ENCODE measurements around the gene GEMIN2. TPM values are rescaled to one million over a fixed set of nuclear protein-coding genes. Genes with fewer than 3 reads are reported as not detected.
A peak's percentile ranks its signal among the peaks of the same experiment; 100 is the strongest.
"Not testable (repeated sequence)": the region's sequence is repeated elsewhere in the genome, so short reads cannot be mapped to it uniquely, and the experiment has no call there.

The GEMIN2 gene
- total RNA-seq, 3 donors from 2014 or later (not counting 1 experiment from before 2014, with no cell fraction given) = 8.4 to 12.8 (median 10.0) TPM

- Histone ChIP-seq H3K4me3 (ENCODE audit: low read length) (no peak overlapping the region), H3K4me1 (ENCODE audit: control insufficient read depth, insufficient read depth, low read length) (no peaks in the 10 kb centered on the region), H3K27me3 (ENCODE audit: control insufficient read depth, insufficient read depth, low read length) (no peaks in the 10 kb centered on the region), H3K36me3 (ENCODE audit: control insufficient read depth, insufficient read depth, low read length) (peaks cover 50% of the 10 kb centered on the region), H3K27ac (ENCODE audit: low read length) (no peak overlapping the region), H3K9me3 (ENCODE audit: control insufficient read depth, insufficient read depth, low read length) (no peaks in the 10 kb centered on the region)
- WGBS (ENCODE audit: insufficient coverage) = 100% methylated on average over 1 of the region's 3 CpGs
- intact Hi-C loops (cut with micrococcal nuclease) = no loop called here
- peaks cover 7% of the 10 kb centered on the region for H3K36me3 Mint-ChIP-seq
- DNase-seq (no peak), ATAC-seq (no peak)
- H3K27ac Mint-ChIP-seq = no peak overlapping the region
- TF ChIP-seq, protein P1, sequence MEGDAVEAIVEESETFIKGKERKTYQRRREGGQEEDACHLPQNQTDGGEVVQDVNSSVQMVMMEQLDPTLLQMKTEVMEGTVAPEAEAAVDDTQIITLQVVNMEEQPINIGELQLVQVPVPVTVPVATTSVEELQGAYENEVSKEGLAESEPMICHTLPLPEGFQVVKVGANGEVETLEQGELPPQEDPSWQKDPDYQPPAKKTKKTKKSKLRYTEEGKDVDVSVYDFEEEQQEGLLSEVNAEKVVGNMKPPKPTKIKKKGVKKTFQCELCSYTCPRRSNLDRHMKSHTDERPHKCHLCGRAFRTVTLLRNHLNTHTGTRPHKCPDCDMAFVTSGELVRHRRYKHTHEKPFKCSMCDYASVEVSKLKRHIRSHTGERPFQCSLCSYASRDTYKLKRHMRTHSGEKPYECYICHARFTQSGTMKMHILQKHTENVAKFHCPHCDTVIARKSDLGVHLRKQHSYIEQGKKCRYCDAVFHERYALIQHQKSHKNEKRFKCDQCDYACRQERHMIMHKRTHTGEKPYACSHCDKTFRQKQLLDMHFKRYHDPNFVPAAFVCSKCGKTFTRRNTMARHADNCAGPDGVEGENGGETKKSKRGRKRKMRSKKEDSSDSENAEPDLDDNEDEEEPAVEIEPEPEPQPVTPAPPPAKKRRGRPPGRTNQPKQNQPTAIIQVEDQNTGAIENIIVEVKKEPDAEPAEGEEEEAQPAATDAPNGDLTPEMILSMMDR (IDR thresholded peaks at IDR 0.05) = no peak
- no peaks in the 10 kb centered on the region for H3K9me3 Mint-ChIP-seq
- no peaks in the 10 kb centered on the region for H3K27me3 Mint-ChIP-seq (ENCODE audit: low read depth in 2 of 2)
- no peak overlapping the region for H3K4me3 Mint-ChIP-seq
- no peaks in the 10 kb centered on the region for H3K4me1 Mint-ChIP-seq
Observed at GRCh38 chr14:39122330-39123138, 8.4 kb downstream of the GEMIN2 start.

- peaks cover 28% of the 10 kb centered on the region for H3K36me3 ChIP-seq (ENCODE audit: control insufficient read depth, insufficient read depth, low read length)
- H3K4me3 Mint-ChIP-seq; H3K9me3 Mint-ChIP-seq; H3K27ac Mint-ChIP-seq; DNase-seq; H3K27ac ChIP-seq (ENCODE audit: low read length); H3K27me3 ChIP-seq (ENCODE audit: control insufficient read depth, insufficient read depth, low read length); intact Hi-C loops (cut with micrococcal nuclease); ATAC-seq; H3K4me1 ChIP-seq (ENCODE audit: control insufficient read depth, insufficient read depth, low read length); H3K4me3 ChIP-seq (ENCODE audit: low read length); H3K27me3 Mint-ChIP-seq (ENCODE audit: low read depth in 2 of 2); H3K9me3 ChIP-seq (ENCODE audit: control insufficient read depth, insufficient read depth, low read length); H3K36me3 Mint-ChIP-seq: not testable (repeated sequence)
- H3K4me1 Mint-ChIP-seq = peaks cover 7 to 16% of the 10 kb centered on the region in 2 donors
- WGBS (ENCODE audit: insufficient coverage) = 95% methylated on average over 8 of the region's 8 CpGs
Observed at GRCh38 chr14:39137835-39138234, 23.7 kb downstream of the GEMIN2 start.

- Histone ChIP-seq H3K9me3 (ENCODE audit: control insufficient read depth, insufficient read depth, low read length) (peaks cover 3% of the 10 kb centered on the region), H3K4me3 (ENCODE audit: low read length) (no peak overlapping the region), H3K36me3 (ENCODE audit: control insufficient read depth, insufficient read depth, low read length) (peaks cover 28% of the 10 kb centered on the region), H3K4me1 (ENCODE audit: control insufficient read depth, insufficient read depth, low read length) (peaks cover 2% of the 10 kb centered on the region), H3K27me3 (ENCODE audit: control insufficient read depth, insufficient read depth, low read length) (no peaks in the 10 kb centered on the region), H3K27ac (ENCODE audit: low read length) (no peak overlapping the region)
- Mint-ChIP-seq H3K4me1 (peaks cover 7 to 20% of the 10 kb centered on the region in 2 donors), H3K36me3 (no peaks in the 10 kb centered on the region), H3K4me3 (no peak overlapping the region), H3K27ac (no peak overlapping the region), H3K9me3 (no peaks in the 10 kb centered on the region), H3K27me3 (ENCODE audit: low read depth in 2 of 2) (no peaks in the 10 kb centered on the region)
- ATAC-seq (no peak), DNase-seq (no peak)
- 100% methylated on average over 1 of the region's 1 CpG for WGBS (ENCODE audit: insufficient coverage)
- TF ChIP-seq, protein P1 (IDR thresholded peaks at IDR 0.05) = no peak
- intact Hi-C loops (cut with micrococcal nuclease) = no loop called here
Observed at GRCh38 chr14:39138440-39138839, 24.3 kb downstream of the GEMIN2 start.

- Histone ChIP-seq H3K9me3 (ENCODE audit: control insufficient read depth, insufficient read depth, low read length) (peaks cover 3% of the 10 kb centered on the region), H3K4me1 (ENCODE audit: control insufficient read depth, insufficient read depth, low read length) (peaks cover 2% of the 10 kb centered on the region), H3K4me3 (ENCODE audit: low read length) (no peak overlapping the region), H3K36me3 (ENCODE audit: control insufficient read depth, insufficient read depth, low read length) (peaks cover 22% of the 10 kb centered on the region), H3K27ac (ENCODE audit: low read length) (no peak overlapping the region), H3K27me3 (ENCODE audit: control insufficient read depth, insufficient read depth, low read length) (no peaks in the 10 kb centered on the region)
- Mint-ChIP-seq H3K4me1 (peaks cover 7 to 20% of the 10 kb centered on the region in 2 donors), H3K27me3 (ENCODE audit: low read depth in 2 of 2) (no peaks in the 10 kb centered on the region), H3K36me3 (no peaks in the 10 kb centered on the region), H3K27ac (peak overlapping the region in 1 of 2 donors; percentile 51), H3K9me3 (no peaks in the 10 kb centered on the region), H3K4me3 (no peak overlapping the region)
- intact Hi-C loops (cut with micrococcal nuclease) = no loop called here
- DNase-seq (no peak), ATAC-seq (no peak)
- 75% methylated on average over 3 of the region's 3 CpGs for WGBS (ENCODE audit: insufficient coverage)
- TF ChIP-seq, protein P1 (IDR thresholded peaks at IDR 0.05) = no peak
Observed at GRCh38 chr14:39140170-39140569, 26.0 kb downstream of the GEMIN2 start.

- ATAC-seq; H3K4me3 Mint-ChIP-seq; H3K9me3 ChIP-seq (ENCODE audit: control insufficient read depth, insufficient read depth, low read length); H3K36me3 Mint-ChIP-seq; intact Hi-C loops (cut with micrococcal nuclease); DNase-seq; H3K27me3 Mint-ChIP-seq (ENCODE audit: low read depth in 2 of 2); H3K27ac Mint-ChIP-seq; H3K4me3 ChIP-seq (ENCODE audit: low read length); H3K27me3 ChIP-seq (ENCODE audit: control insufficient read depth, insufficient read depth, low read length); H3K4me1 ChIP-seq (ENCODE audit: control insufficient read depth, insufficient read depth, low read length); H3K27ac ChIP-seq (ENCODE audit: low read length); H3K9me3 Mint-ChIP-seq: not testable (repeated sequence)
- H3K4me1 Mint-ChIP-seq = peaks cover 7 to 20% of the 10 kb centered on the region in 2 donors
- WGBS (ENCODE audit: insufficient coverage) = 69% methylated on average over 1 of the region's 1 CpG
- peaks cover 15% of the 10 kb centered on the region for H3K36me3 ChIP-seq (ENCODE audit: control insufficient read depth, insufficient read depth, low read length)
Observed at GRCh38 chr14:39141623-39142022, 27.5 kb downstream of the GEMIN2 start.

- not testable (repeated sequence) for H3K27ac Mint-ChIP-seq; H3K27ac ChIP-seq (ENCODE audit: low read length); H3K4me3 ChIP-seq (ENCODE audit: low read length)
Observed at GRCh38 chr14:39143226-39143625, 29.1 kb downstream of the GEMIN2 start.

More at GRCh38 chr14:39143226-39143625, 29.1 kb downstream of the GEMIN2 start:
- intact Hi-C loops (cut with micrococcal nuclease); H3K27me3 Mint-ChIP-seq (ENCODE audit: low read depth in 2 of 2); H3K9me3 ChIP-seq (ENCODE audit: control insufficient read depth, insufficient read depth, low read length); H3K9me3 Mint-ChIP-seq; H3K27me3 ChIP-seq (ENCODE audit: control insufficient read depth, insufficient read depth, low read length); H3K36me3 Mint-ChIP-seq; H3K4me1 ChIP-seq (ENCODE audit: control insufficient read depth, insufficient read depth, low read length); H3K4me3 Mint-ChIP-seq; ATAC-seq; DNase-seq: not testable (repeated sequence)
- H3K4me1 Mint-ChIP-seq = peaks cover 7 to 20% of the 10 kb centered on the region in 2 donors
- WGBS (ENCODE audit: insufficient coverage) = no CpG with 5 or more reads among the region's 2 CpGs
- H3K36me3 ChIP-seq (ENCODE audit: control insufficient read depth, insufficient read depth, low read length) = peaks cover 12% of the 10 kb centered on the region

All from natural killer cell (primary cell).